Body of pancreas (tissue), 4 donors: ENCODE results near the gene MEIOSIN.

Experiments used
- POLR2A ChIP-seq, 3 donors: fragments of 450-650 bp; IDR thresholded peaks; one replicate each; pipeline ENCODE4 v1.6.1; 2016; ENCODE audit warnings: antibody characterized with exemption in 3 of 3, mild to moderate bottlenecking in 2 of 3
- TF ChIP-seq, protein P1 (sequence below), 7 experiments: fragments of 450-650 bp in 4 of 7; fragments of 200-600 bp in 3 of 7; sonication (generic) in 3 of 7; IDR thresholded peaks; one replicate each; pipeline ENCODE4 v1.5.1; 2016 to 2019; ENCODE audit warnings: antibody characterized with exemption in 7 of 7

GRCh38 chr19:45717131-45717982 is 15.9 kb upstream of the MEIOSIN start:
- TF ChIP-seq, protein P1, sequence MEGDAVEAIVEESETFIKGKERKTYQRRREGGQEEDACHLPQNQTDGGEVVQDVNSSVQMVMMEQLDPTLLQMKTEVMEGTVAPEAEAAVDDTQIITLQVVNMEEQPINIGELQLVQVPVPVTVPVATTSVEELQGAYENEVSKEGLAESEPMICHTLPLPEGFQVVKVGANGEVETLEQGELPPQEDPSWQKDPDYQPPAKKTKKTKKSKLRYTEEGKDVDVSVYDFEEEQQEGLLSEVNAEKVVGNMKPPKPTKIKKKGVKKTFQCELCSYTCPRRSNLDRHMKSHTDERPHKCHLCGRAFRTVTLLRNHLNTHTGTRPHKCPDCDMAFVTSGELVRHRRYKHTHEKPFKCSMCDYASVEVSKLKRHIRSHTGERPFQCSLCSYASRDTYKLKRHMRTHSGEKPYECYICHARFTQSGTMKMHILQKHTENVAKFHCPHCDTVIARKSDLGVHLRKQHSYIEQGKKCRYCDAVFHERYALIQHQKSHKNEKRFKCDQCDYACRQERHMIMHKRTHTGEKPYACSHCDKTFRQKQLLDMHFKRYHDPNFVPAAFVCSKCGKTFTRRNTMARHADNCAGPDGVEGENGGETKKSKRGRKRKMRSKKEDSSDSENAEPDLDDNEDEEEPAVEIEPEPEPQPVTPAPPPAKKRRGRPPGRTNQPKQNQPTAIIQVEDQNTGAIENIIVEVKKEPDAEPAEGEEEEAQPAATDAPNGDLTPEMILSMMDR (IDR thresholded peaks at IDR 0.05) = peak in 4 of 7 experiments; percentile 27 to 43 (median 34)
- peak; percentile 13 to 60 (median 41) for TF ChIP-seq POLR2A (IDR thresholded peaks at IDR 0.05)
